ENCODE data around the gene STIM2. TPM values are rescaled to one million over a fixed set of nuclear protein-coding genes. Genes with fewer than 3 reads are reported as not detected.

STIM2 gene
- total RNA-seq, 2 donors from 2014 or later = 20.7 to 30.3 TPM

DNA sequence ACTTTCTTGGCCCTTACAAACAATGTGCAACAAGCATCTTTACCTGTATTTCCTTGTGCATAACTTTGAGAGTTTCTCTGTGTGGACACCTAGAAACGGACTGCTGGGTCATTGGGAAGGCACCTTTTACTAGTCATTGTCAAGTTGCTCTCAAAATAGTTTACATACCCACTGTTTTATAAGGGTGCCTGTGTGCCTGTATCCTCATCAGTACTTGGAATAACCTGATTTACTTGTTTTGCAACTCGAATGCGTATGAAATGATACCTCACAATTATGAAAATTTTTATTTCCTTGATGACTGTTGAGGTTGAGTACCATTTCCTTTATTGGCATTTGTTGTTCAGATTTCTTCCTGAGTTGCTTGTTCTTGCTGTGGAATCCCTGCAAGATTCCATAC is 150.8 kb downstream of the STIM2 start:
- H3K9ac ChIP-seq (ENCODE audit: low read depth in 2 of 2, low read length in 2 of 2) = no peak overlapping the region
- TF ChIP-seq CTCF (IDR thresholded peaks at IDR 0.05) = no peak
- DNase-seq = no peak
- no peaks in the 10 kb centered on the region for H3K36me3 ChIP-seq
- no peaks in the 10 kb centered on the region for H3K9me3 ChIP-seq
- no peaks in the 10 kb centered on the region for H3K27me3 ChIP-seq
- no peak overlapping the region for H3K4me3 ChIP-seq
- H3K27ac ChIP-seq = no peak overlapping the region
- no peaks in the 10 kb centered on the region for H3K4me1 ChIP-seq
- intact Hi-C loops (cut with DNase I) = loop anchor here (5.0 kb wide), 1 partner anchor 549 kb away; no protein-coding TSS in a partner anchor

DNA sequence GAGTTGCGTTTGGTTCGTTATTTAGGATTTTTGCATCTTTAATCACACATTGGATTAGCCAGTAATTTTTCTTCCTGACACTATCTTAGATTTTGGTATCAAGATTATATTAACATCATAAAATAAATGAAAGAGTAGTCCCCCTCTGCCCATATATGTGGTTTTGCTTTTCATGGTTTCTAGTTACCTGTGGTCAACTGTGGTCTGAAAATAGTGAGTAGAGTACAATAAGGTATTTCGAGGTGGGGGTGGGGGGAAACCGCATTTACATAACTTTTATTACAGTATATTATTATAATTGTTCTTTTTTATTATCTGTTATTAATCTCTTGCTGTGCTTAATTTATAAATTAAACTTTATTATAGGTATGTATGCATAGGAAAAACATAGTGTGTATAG is 152.4 kb downstream of the STIM2 start:
- Histone ChIP-seq H3K9ac (ENCODE audit: low read depth in 2 of 2, low read length in 2 of 2) (no peak overlapping the region), H3K36me3 (no peaks in the 10 kb centered on the region), H3K9me3 (no peaks in the 10 kb centered on the region), H3K4me3 (no peak overlapping the region), H3K27me3 (no peaks in the 10 kb centered on the region), H3K4me1 (no peaks in the 10 kb centered on the region), H3K27ac (no peak overlapping the region)
- DNase-seq = no peak
- TF ChIP-seq CTCF (IDR thresholded peaks at IDR 0.05) = no peak
- intact Hi-C loops (cut with DNase I) = loop anchor here (5.0 kb wide), 1 partner anchor 551 kb away; no protein-coding TSS in a partner anchor

DNA sequence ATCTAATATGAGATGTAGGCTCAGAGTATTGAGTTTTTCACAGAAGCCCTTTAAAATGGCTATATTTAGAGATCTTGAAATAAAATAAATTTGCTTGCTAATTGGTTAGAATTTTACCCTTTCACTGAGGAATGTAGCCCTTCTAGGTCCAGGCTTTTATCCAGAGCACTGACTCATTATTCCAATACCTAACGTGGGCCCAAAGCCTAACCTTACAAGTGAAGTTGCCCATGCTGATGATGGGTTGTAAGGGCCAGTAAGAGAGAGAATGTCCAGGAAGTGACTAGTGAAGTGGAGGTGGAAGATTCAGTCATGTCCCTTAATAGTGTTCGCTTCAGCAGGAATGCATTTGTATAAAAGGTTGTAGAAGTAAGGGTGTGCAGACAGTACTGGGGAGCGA is 155.9 kb downstream of the STIM2 start:
- intact Hi-C loops (cut with DNase I) = no loop called here
- H3K27me3 ChIP-seq = no peaks in the 10 kb centered on the region
- no peak overlapping the region for H3K27ac ChIP-seq
- no peaks in the 10 kb centered on the region for H3K4me1 ChIP-seq
- H3K36me3 ChIP-seq = no peaks in the 10 kb centered on the region
- TF ChIP-seq CTCF (IDR thresholded peaks at IDR 0.05) = no peak
- no peak for DNase-seq
- no peak overlapping the region for H3K9ac ChIP-seq (ENCODE audit: low read depth in 2 of 2, low read length in 2 of 2)
- no peaks in the 10 kb centered on the region for H3K9me3 ChIP-seq
- H3K4me3 ChIP-seq = no peak overlapping the region

DNA sequence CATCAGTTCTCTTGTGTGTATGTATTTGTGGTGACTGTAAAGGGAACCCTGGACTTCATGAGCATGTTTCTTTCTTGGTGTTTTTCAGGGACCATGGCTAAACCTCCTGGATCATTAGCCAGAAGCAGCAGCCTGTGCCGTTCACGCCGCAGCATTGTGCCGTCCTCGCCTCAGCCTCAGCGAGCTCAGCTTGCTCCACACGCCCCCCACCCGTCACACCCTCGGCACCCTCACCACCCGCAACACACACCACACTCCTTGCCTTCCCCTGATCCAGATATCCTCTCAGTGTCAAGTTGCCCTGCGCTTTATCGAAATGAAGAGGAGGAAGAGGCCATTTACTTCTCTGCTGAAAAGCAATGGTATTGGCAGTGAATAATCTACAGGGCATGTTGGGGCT is 157.0 kb downstream of the STIM2 start:
- no peak for DNase-seq
- Histone ChIP-seq H3K9ac (ENCODE audit: low read depth in 2 of 2, low read length in 2 of 2) (no peak overlapping the region), H3K4me1 (no peaks in the 10 kb centered on the region), H3K36me3 (no peaks in the 10 kb centered on the region), H3K27me3 (no peaks in the 10 kb centered on the region), H3K9me3 (no peaks in the 10 kb centered on the region), H3K27ac (no peak overlapping the region), H3K4me3 (no peak overlapping the region)
- no peak for TF ChIP-seq CTCF (IDR thresholded peaks at IDR 0.05)
- intact Hi-C loops (cut with DNase I) = no loop called here

- no peak for DNase-seq
- intact Hi-C loops (cut with DNase I) = no loop called here
- H3K36me3 ChIP-seq = no peaks in the 10 kb centered on the region
- no peaks in the 10 kb centered on the region for H3K27me3 ChIP-seq
- H3K9me3 ChIP-seq = no peaks in the 10 kb centered on the region
- no peaks in the 10 kb centered on the region for H3K4me1 ChIP-seq
- H3K4me3 ChIP-seq = no peak overlapping the region
- H3K27ac ChIP-seq = no peak overlapping the region
- no peak for TF ChIP-seq CTCF (IDR thresholded peaks at IDR 0.05)
- no peak overlapping the region for H3K9ac ChIP-seq (ENCODE audit: low read depth in 2 of 2, low read length in 2 of 2)
Observed at GRCh38 chr4:27018076-27018475, 157.4 kb downstream of the STIM2 start.

DNA sequence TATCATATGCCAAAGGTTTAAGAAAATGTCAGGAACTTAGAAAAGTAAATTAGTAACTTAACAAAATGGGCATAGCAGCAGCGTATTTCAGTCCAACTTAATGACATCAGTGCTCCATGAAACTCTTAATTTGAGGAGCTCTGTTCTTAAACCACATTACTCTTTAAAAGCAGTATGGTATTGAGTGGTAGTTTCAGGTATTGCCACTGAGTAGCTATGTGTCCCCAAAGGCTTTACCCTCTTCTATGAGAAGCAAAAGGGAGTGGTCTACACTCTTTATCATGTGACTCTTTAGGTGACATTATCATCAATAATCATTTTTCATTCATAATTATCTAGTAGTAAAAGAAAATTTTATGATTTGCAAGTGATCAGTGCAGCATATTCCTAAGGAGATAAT is 158.3 kb downstream of the STIM2 start:
- Histone ChIP-seq H3K4me1 (no peaks in the 10 kb centered on the region), H3K27ac (no peak overlapping the region), H3K4me3 (no peak overlapping the region), H3K36me3 (no peaks in the 10 kb centered on the region), H3K9ac (ENCODE audit: low read depth in 2 of 2, low read length in 2 of 2) (no peak overlapping the region), H3K9me3 (no peaks in the 10 kb centered on the region), H3K27me3 (no peaks in the 10 kb centered on the region)
- DNase-seq = no peak
- no peak for TF ChIP-seq CTCF (IDR thresholded peaks at IDR 0.05)
- intact Hi-C loops (cut with DNase I) = no loop called here

Measured in colonic mucosa (tissue), 4 donors.